ENCODE results near the gene ZDBF2.
A peak's percentile ranks its signal among the peaks of the same experiment; 100 is the strongest.
"Not testable (repeated sequence)": the region's sequence is repeated elsewhere in the genome, so short reads cannot be mapped to it uniquely, and the experiment has no call there.

Gene ZDBF2

GRCh38 chr2:206259376-206260187 is 14.9 kb upstream of the ZDBF2 start:
- no peak for DNase-seq

- DNase-seq: peak; percentile 24
Observed at GRCh38 chr2:206260188-206261012, 14.1 kb upstream of the ZDBF2 start.

GRCh38 chr2:206263959-206264603 is 10.4 kb upstream of the ZDBF2 start:
- no peak for DNase-seq

- DNase-seq: no peak
Observed at GRCh38 chr2:206266130-206267125, 8.0 kb upstream of the ZDBF2 start.

GRCh38 chr2:206267567-206267966 is 6.9 kb upstream of the ZDBF2 start:
- DNase-seq: no peak

- DNase-seq: no peak
Observed at GRCh38 chr2:206271065-206271464, 3.4 kb upstream of the ZDBF2 start.

- no peak for DNase-seq
Observed at GRCh38 chr2:206273905-206274304, 558 bp upstream of the ZDBF2 start.

- no peak for DNase-seq
Observed at GRCh38 chr2:206275312-206276055, 1.0 kb downstream of the ZDBF2 start.

GRCh38 chr2:206276169-206276942 is 1.9 kb downstream of the ZDBF2 start:
- DNase-seq: no peak

GRCh38 chr2:206277503-206277902 is 3.0 kb downstream of the ZDBF2 start:
- no peak for DNase-seq

- no peak for DNase-seq
Observed at GRCh38 chr2:206282746-206283145, 8.3 kb downstream of the ZDBF2 start.

- DNase-seq: no peak
Observed at GRCh38 chr2:206287197-206287596, 12.7 kb downstream of the ZDBF2 start.

- no peak for DNase-seq
Observed at GRCh38 chr2:206289391-206289790, 14.9 kb downstream of the ZDBF2 start.

GRCh38 chr2:206296128-206296527 is 21.7 kb downstream of the ZDBF2 start:
- no peak for DNase-seq

GRCh38 chr2:206299608-206300007 is 25.1 kb downstream of the ZDBF2 start:
- not testable (repeated sequence) for DNase-seq

- DNase-seq: no peak
Observed at GRCh38 chr2:206305523-206306245, 31.2 kb downstream of the ZDBF2 start.

- DNase-seq: no peak
Observed at GRCh38 chr2:206311026-206311425, 36.6 kb downstream of the ZDBF2 start.

GRCh38 chr2:206316141-206316540 is 41.7 kb downstream of the ZDBF2 start:
- no peak for DNase-seq

GRCh38 chr2:206323033-206323432 is 48.6 kb downstream of the ZDBF2 start:
- DNase-seq: no peak

- DNase-seq: no peak
Observed at GRCh38 chr2:206323486-206323885, 49.0 kb downstream of the ZDBF2 start.
